ENCODE results near the gene RACGAP1.

DNA sequence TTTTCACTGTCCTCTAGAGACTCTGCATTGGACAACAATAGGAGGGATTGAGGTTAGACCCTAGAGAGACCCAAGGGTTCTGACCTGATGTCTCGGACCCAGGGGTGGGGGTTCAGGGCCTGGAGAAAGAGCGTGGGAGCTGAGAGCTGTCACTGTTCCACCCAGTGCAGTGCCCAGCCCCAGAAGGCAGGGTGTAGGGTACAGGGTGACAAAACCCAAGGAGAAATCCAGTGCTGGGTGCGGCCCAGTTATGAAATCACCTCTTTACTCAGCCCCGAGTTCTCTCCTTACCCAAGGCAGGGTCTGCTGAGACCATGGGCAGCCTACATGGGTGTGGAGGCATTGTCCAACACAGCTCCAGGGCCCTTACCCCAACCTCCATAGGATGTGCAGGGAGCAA lies 72.1 kb downstream of the RACGAP1 start:
- TF ChIP-seq POLR2A (IDR thresholded peaks at IDR 0.05; ENCODE audit: control extremely low read depth in 1 of 2, low read depth in 2 of 2, low read length in 2 of 2) (no peak), RAD21 (IDR thresholded peaks at IDR 0.05 in 1 of 2, conservative IDR thresholded peaks at IDR 0.05 in 1 of 2; ENCODE audit: low read depth in 2 of 2, low read length in 2 of 2) (no peak), SRF (IDR thresholded peaks at IDR 0.05; ENCODE audit: low read depth, low read length) (no peak), POLR2AphosphoS5 (IDR thresholded peaks at IDR 0.05; ENCODE audit: low read depth, low read length) (no peak), SUZ12 (IDR thresholded peaks at IDR 0.05; ENCODE audit: low read length) (no peak), JUND (IDR thresholded peaks at IDR 0.05; ENCODE audit: low read length) (no peak), CHD2 (IDR thresholded peaks at IDR 0.05; ENCODE audit: low read length) (no peak), TAF1 (IDR thresholded peaks at IDR 0.05; ENCODE audit: low read depth, low read length) (no peak)
- TF ChIP-seq, protein P1, sequence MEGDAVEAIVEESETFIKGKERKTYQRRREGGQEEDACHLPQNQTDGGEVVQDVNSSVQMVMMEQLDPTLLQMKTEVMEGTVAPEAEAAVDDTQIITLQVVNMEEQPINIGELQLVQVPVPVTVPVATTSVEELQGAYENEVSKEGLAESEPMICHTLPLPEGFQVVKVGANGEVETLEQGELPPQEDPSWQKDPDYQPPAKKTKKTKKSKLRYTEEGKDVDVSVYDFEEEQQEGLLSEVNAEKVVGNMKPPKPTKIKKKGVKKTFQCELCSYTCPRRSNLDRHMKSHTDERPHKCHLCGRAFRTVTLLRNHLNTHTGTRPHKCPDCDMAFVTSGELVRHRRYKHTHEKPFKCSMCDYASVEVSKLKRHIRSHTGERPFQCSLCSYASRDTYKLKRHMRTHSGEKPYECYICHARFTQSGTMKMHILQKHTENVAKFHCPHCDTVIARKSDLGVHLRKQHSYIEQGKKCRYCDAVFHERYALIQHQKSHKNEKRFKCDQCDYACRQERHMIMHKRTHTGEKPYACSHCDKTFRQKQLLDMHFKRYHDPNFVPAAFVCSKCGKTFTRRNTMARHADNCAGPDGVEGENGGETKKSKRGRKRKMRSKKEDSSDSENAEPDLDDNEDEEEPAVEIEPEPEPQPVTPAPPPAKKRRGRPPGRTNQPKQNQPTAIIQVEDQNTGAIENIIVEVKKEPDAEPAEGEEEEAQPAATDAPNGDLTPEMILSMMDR (IDR thresholded peaks at IDR 0.05; ENCODE audit: control extremely low read depth in 1 of 3, insufficient read depth in 1 of 3, low read depth in 1 of 3, low read length in 3 of 3) = no peak
